Endothelial cell (in vitro differentiated cells): ENCODE measurements around the gene SRGAP3. TPM values are rescaled to one million over a fixed set of nuclear protein-coding genes. Genes with fewer than 3 reads are reported as not detected.

Experiments
- DNase-seq: peaks from one replicate; pipeline ENCODE4 v3.0.0; 2021; ENCODE audit warnings: low spot score
- H3K27ac Mint-ChIP-seq: one replicate; pipeline ENCODE4 v1.8.0; 2021; ENCODE audit warnings: mixed read lengths, inconsistent platforms; ENCODE audit not compliant: unreplicated experiment
- H3K27me3 Mint-ChIP-seq: one replicate; pipeline ENCODE4 v1.8.0; 2021; ENCODE audit warnings: mild to moderate bottlenecking, moderate library complexity, mixed read lengths, inconsistent platforms; ENCODE audit not compliant: unreplicated experiment
- H3K36me3 Mint-ChIP-seq: one replicate; pipeline ENCODE4 v1.8.0; 2021; ENCODE audit warnings: mild to moderate bottlenecking, low read depth, mixed read lengths, inconsistent platforms; ENCODE audit not compliant: unreplicated experiment
- H3K4me1 Mint-ChIP-seq: one replicate; pipeline ENCODE4 v1.8.0; 2021; ENCODE audit warnings: mild to moderate bottlenecking, mixed read lengths, inconsistent platforms; ENCODE audit not compliant: unreplicated experiment
- H3K4me3 Mint-ChIP-seq: one replicate; pipeline ENCODE4 v1.8.0; 2021; ENCODE audit warnings: mild to moderate bottlenecking, mixed read lengths, inconsistent platforms; ENCODE audit not compliant: unreplicated experiment
- H3K9me3 Mint-ChIP-seq: one replicate; pipeline ENCODE4 v1.8.0; 2021; ENCODE audit warnings: mixed read lengths, inconsistent platforms; ENCODE audit not compliant: unreplicated experiment
- total RNA-seq: library from RNA; stranded (reverse); fragmentation: NEBNext Ultra II Directional; extraction: Animal tissue kit (Norgen Biotek cat#: 25700); gene quantifications from one replicate; pipeline ENCODE4 v1.2.1, GENCODE V29; 2021; ENCODE audit not compliant: unreplicated experiment
- TF ChIP-seq, protein P1 (sequence below): fragments of 200-600 bp; sonication (generic); IDR thresholded peaks from one replicate; pipeline ENCODE4 v1.5.0; 2021; ENCODE audit warnings: antibody characterized with exemption; ENCODE audit not compliant: unreplicated experiment

The SRGAP3 gene
- total RNA-seq, 1 donor from 2014 or later: 12.0 TPM

- Mint-ChIP-seq H3K27me3 (peaks cover 4% of the 10 kb centered on the region), H3K27ac (no peak overlapping the region), H3K9me3 (no peaks in the 10 kb centered on the region), H3K4me1 (no peaks in the 10 kb centered on the region), H3K4me3 (no peak overlapping the region), H3K36me3 (no peaks in the 10 kb centered on the region)
- TF ChIP-seq, protein P1, sequence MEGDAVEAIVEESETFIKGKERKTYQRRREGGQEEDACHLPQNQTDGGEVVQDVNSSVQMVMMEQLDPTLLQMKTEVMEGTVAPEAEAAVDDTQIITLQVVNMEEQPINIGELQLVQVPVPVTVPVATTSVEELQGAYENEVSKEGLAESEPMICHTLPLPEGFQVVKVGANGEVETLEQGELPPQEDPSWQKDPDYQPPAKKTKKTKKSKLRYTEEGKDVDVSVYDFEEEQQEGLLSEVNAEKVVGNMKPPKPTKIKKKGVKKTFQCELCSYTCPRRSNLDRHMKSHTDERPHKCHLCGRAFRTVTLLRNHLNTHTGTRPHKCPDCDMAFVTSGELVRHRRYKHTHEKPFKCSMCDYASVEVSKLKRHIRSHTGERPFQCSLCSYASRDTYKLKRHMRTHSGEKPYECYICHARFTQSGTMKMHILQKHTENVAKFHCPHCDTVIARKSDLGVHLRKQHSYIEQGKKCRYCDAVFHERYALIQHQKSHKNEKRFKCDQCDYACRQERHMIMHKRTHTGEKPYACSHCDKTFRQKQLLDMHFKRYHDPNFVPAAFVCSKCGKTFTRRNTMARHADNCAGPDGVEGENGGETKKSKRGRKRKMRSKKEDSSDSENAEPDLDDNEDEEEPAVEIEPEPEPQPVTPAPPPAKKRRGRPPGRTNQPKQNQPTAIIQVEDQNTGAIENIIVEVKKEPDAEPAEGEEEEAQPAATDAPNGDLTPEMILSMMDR: no peak
- DNase-seq: no peak
Measured at GRCh38 chr3:9161811-9162210, 87.6 kb downstream of the SRGAP3 start.

GRCh38 chr3:9161298-9161697 is 88.1 kb downstream of the SRGAP3 start:
- TF ChIP-seq, protein P1: no peak
- no peaks in the 10 kb centered on the region for H3K4me1 Mint-ChIP-seq
- no peak overlapping the region for H3K27ac Mint-ChIP-seq
- DNase-seq: no peak
- no peaks in the 10 kb centered on the region for H3K9me3 Mint-ChIP-seq
- no peak overlapping the region for H3K4me3 Mint-ChIP-seq
- H3K27me3 Mint-ChIP-seq: peaks cover 4% of the 10 kb centered on the region
- H3K36me3 Mint-ChIP-seq: no peaks in the 10 kb centered on the region

GRCh38 chr3:9158865-9159630 is 90.4 kb downstream of the SRGAP3 start:
- Mint-ChIP-seq H3K4me1 (no peaks in the 10 kb centered on the region), H3K36me3 (no peaks in the 10 kb centered on the region), H3K27ac (no peak overlapping the region), H3K4me3 (no peak overlapping the region), H3K27me3 (peaks cover 4% of the 10 kb centered on the region), H3K9me3 (no peaks in the 10 kb centered on the region)
- TF ChIP-seq, protein P1: no peak
- no peak for DNase-seq

DNA sequence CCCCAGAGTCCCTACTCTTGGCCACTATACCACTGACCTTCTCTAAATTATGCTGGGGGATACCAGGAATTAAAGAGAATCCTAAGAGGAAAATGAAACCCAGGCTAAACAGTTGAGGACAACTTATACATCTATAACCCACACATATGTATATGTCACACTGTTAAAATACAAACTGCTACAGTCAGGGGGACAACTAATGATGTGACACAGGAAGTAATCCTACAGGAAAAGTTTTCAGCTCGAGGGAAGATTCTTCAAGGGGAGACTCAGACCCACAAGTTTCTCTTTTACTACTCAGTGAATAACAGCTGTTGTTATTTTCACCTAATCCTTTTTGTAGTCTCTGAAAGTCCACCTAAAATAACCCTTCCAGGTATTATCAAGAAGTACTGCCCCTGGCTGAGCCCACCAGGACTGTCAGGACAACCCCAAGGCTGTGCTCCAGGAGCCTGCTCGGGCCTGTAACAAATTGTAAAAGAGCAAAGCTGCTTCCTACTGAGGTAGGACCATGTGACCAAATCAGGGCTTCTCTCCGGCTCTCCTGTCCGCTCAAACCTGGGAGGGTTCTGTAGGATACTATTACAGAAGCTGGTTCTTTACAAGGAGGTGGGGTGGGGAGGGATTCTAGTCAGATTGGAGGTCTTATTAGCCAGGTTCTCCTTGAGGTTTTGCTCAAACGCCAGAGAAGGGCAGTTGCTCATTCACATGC is 91.6 kb downstream of the SRGAP3 start:
- peaks cover 4% of the 10 kb centered on the region for H3K27me3 Mint-ChIP-seq
- no peaks in the 10 kb centered on the region for H3K9me3 Mint-ChIP-seq
- H3K4me1 Mint-ChIP-seq: no peaks in the 10 kb centered on the region
- no peak overlapping the region for H3K4me3 Mint-ChIP-seq
- TF ChIP-seq, protein P1: no peak
- no peak for DNase-seq
- no peaks in the 10 kb centered on the region for H3K36me3 Mint-ChIP-seq
- H3K27ac Mint-ChIP-seq: no peak overlapping the region

DNA sequence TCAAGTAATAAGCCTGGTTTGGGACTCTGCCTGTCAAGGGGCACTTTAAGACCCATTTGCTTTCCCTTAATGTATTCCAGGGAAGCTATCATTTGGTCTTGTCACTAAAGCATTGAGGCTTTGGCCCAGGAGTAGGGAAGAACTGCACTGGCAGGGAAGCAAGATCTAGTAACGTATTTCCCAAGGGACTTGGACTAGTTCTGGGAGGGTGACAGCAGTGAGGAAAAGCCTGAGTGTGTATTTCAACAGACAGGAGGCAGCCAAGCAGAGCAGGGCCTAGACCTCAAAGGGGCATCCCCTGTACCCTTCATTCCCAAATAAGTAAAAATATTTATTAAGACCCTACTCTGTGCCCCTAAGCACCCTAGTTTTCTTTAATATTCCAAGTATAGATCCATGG is 92.8 kb downstream of the SRGAP3 start:
- no peak for DNase-seq
- H3K36me3 Mint-ChIP-seq: no peaks in the 10 kb centered on the region
- TF ChIP-seq, protein P1: no peak
- H3K9me3 Mint-ChIP-seq: no peaks in the 10 kb centered on the region
- no peak overlapping the region for H3K4me3 Mint-ChIP-seq
- no peak overlapping the region for H3K27ac Mint-ChIP-seq
- no peaks in the 10 kb centered on the region for H3K4me1 Mint-ChIP-seq
- H3K27me3 Mint-ChIP-seq: peaks cover 5% of the 10 kb centered on the region
